GM12878 (cell line): ENCODE measurements around the gene ANKRD11. TPM values are rescaled to one million over a fixed set of nuclear protein-coding genes. Genes with fewer than 3 reads are reported as not detected.
A peak's percentile ranks its signal among the peaks of the same experiment; 100 is the strongest.

Source experiments
- BHLHE40 ChIP-seq, 2 experiments: fragments of 450-650 bp in 1 of 2; IDR thresholded peaks; 2 replicates each; pipeline ENCODE4 v1.6.1; 2011 to 2017; ENCODE audit warnings: low read depth in 2 of 2, borderline replicate concordance in 1 of 2, improper control_type of control experiment in 1 of 2, low read length in 1 of 2, mild to moderate bottlenecking in 1 of 2
- BMI1 ChIP-seq: fragments of 450-650 bp; IDR thresholded peaks from 2 replicates; pipeline ENCODE4 v1.6.1; 2016; ENCODE audit warnings: mild to moderate bottlenecking, moderate library complexity, borderline replicate concordance
- BRCA1 ChIP-seq: IDR thresholded peaks from 2 replicates; pipeline ENCODE4 v1.6.1; 2011; ENCODE audit warnings: low read depth, low read length, improper control_type of control experiment
- CBX3 ChIP-seq: fragments of 200-600 bp; sonication (generic); IDR thresholded peaks from 2 replicates; pipeline ENCODE4 v1.6.1; 2016; ENCODE audit warnings: low read depth, borderline replicate concordance
- EED ChIP-seq: sonication (generic); IDR thresholded peaks from 2 replicates; pipeline ENCODE4 v1.6.1; 2016; ENCODE audit warnings: antibody characterized with exemption, low read depth
- FOXK2 ChIP-seq: fragments of 450-650 bp; IDR thresholded peaks from 2 replicates; pipeline ENCODE4 v1.6.1; 2017; ENCODE audit warnings: mild to moderate bottlenecking, moderate library complexity
- MYC ChIP-seq: IDR thresholded peaks from 2 replicates; pipeline ENCODE4 v1.6.1; 2011; ENCODE audit warnings: mild to moderate bottlenecking, low read length, moderate library complexity, inconsistent platforms; ENCODE audit not compliant: insufficient read depth, insufficient replicate concordance, insufficient read length, severe bottlenecking
- NFYA ChIP-seq: IDR thresholded peaks from 2 replicates; pipeline ENCODE4 v1.6.1; 2011; ENCODE audit warnings: low read depth, mild to moderate bottlenecking, low read length, improper control_type of control experiment, borderline replicate concordance
- NR2C1 ChIP-seq: fragments of 450-650 bp; IDR thresholded peaks from 2 replicates; pipeline ENCODE4 v1.6.1; 2017; ENCODE audit warnings: antibody characterized with exemption, mild to moderate bottlenecking, moderate library complexity
- RCOR1 ChIP-seq: conservative IDR thresholded peaks from 2 replicates; pipeline ENCODE4 v1.6.1; 2012; ENCODE audit warnings: low read depth, low read length, improper control_type of control experiment
- SP1 ChIP-seq: IDR thresholded peaks from one replicate; pipeline ENCODE4 v1.6.1; 2011; ENCODE audit warnings: low read depth, low read length
- STAT3 ChIP-seq: IDR thresholded peaks from 2 replicates; pipeline ENCODE4 v1.6.1; 2011; ENCODE audit warnings: low read depth, low read length, improper control_type of control experiment
- TBL1XR1 ChIP-seq: IDR thresholded peaks from 2 replicates; pipeline ENCODE4 v1.6.1; 2012; ENCODE audit warnings: low read depth, low read length, improper control_type of control experiment
- TCF3 ChIP-seq: IDR thresholded peaks from 2 replicates; pipeline ENCODE4 v1.6.1; 2012; ENCODE audit warnings: low read depth, mild to moderate bottlenecking, low read length, borderline replicate concordance; ENCODE audit not compliant: insufficient read depth
- TCF7 ChIP-seq: IDR thresholded peaks from 2 replicates; pipeline ENCODE4 v1.6.1; 2014; ENCODE audit warnings: antibody characterized with exemption, borderline replicate concordance
- YY1 ChIP-seq: IDR thresholded peaks from 2 replicates; pipeline ENCODE4 v1.6.1; 2011; ENCODE audit warnings: low read depth, mild to moderate bottlenecking, low read length
- ZNF274 ChIP-seq: IDR thresholded peaks from one replicate; pipeline ENCODE4 v1.8.0; 2011; ENCODE audit not compliant: insufficient read length, insufficient read depth
- polyA plus RNA-seq, 11 experiments: library from polyadenylated mRNA; depleted of rRNA in 4 of 11; unstranded in 6 of 11; stranded (reverse) in 5 of 11; fragments of >200 nt; fragmentation: Nextera tagmentation in 4 of 11; fragmentation: Illumina TruSeq in 1 of 11; extraction: Ambion mirVana in 4 of 11; extraction: Trizol in 1 of 11; gene quantifications; 1 replicate in 1 of 11; 2 replicates in 10 of 11; pipeline versions ENCODE4 v1.2.1 to v1.2.3, GENCODE V29; 2011 to 2016; ENCODE audit warnings: inconsistent platforms in 2 of 11, missing spikeins in 2 of 11, low read depth in 1 of 11
- total RNA-seq, 4 experiments: library from RNA; depleted of rRNA in 3 of 4; stranded (reverse); fragments of >200 nt in 3 of 4; fragmentation: Illumina TruSeq in 1 of 4; extraction: Trizol in 1 of 4; gene quantifications; 2 replicates each; pipeline versions ENCODE4 v1.2.1 to v1.2.3, GENCODE V29; 2013 to 2021
- TF ChIP-seq, protein P1 (sequence below): fragments of 450-650 bp; conservative IDR thresholded peaks from 2 replicates; pipeline ENCODE4 v1.6.1; 2017; ENCODE audit warnings: mild to moderate bottlenecking, moderate library complexity
- TF ChIP-seq, protein P2 (sequence below): fragments of 450-650 bp; formaldehyde crosslinking; IDR thresholded peaks from 2 replicates; pipeline ENCODE4 v1.4.0; 2020; ENCODE audit warnings: mild to moderate bottlenecking, moderate library complexity
- TF ChIP-seq, protein P3 (sequence below): fragments of 450-650 bp; IDR thresholded peaks from 2 replicates; pipeline ENCODE4 v1.6.1; 2017; ENCODE audit warnings: mild to moderate bottlenecking, moderate library complexity

Gene ANKRD11
- total and polyA plus RNA-seq, 10 of the 15 experiments (the other 5 are each of a cell fraction or from before 2014, with no cell fraction given) = 5.1 to 103 (median 27.4) TPM

- TF ChIP-seq, protein P1, sequence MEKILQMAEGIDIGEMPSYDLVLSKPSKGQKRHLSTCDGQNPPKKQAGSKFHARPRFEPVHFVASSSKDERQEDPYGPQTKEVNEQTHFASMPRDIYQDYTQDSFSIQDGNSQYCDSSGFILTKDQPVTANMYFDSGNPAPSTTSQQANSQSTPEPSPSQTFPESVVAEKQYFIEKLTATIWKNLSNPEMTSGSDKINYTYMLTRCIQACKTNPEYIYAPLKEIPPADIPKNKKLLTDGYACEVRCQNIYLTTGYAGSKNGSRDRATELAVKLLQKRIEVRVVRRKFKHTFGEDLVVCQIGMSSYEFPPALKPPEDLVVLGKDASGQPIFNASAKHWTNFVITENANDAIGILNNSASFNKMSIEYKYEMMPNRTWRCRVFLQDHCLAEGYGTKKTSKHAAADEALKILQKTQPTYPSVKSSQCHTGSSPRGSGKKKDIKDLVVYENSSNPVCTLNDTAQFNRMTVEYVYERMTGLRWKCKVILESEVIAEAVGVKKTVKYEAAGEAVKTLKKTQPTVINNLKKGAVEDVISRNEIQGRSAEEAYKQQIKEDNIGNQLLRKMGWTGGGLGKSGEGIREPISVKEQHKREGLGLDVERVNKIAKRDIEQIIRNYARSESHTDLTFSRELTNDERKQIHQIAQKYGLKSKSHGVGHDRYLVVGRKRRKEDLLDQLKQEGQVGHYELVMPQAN = peak; percentile 94
- TF ChIP-seq, protein P2, sequence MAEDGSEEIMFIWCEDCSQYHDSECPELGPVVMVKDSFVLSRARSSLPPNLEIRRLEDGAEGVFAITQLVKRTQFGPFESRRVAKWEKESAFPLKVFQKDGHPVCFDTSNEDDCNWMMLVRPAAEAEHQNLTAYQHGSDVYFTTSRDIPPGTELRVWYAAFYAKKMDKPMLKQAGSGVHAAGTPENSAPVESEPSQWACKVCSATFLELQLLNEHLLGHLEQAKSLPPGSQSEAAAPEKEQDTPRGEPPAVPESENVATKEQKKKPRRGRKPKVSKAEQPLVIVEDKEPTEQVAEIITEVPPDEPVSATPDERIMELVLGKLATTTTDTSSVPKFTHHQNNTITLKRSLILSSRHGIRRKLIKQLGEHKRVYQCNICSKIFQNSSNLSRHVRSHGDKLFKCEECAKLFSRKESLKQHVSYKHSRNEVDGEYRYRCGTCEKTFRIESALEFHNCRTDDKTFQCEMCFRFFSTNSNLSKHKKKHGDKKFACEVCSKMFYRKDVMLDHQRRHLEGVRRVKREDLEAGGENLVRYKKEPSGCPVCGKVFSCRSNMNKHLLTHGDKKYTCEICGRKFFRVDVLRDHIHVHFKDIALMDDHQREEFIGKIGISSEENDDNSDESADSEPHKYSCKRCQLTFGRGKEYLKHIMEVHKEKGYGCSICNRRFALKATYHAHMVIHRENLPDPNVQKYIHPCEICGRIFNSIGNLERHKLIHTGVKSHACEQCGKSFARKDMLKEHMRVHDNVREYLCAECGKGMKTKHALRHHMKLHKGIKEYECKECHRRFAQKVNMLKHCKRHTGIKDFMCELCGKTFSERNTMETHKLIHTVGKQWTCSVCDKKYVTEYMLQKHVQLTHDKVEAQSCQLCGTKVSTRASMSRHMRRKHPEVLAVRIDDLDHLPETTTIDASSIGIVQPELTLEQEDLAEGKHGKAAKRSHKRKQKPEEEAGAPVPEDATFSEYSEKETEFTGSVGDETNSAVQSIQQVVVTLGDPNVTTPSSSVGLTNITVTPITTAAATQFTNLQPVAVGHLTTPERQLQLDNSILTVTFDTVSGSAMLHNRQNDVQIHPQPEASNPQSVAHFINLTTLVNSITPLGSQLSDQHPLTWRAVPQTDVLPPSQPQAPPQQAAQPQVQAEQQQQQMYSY = no peak
- TF ChIP-seq ZNF274 (no peak), NFYA (peak; percentile 56; the same call in 1 of the 2 replicates), CBX3 (no peak), EED (no peak), YY1 (peak; percentile 69), STAT3 (no peak), TCF7 (no peak), BRCA1 (0 out of 2 replicates have a peak, but pooled peaks have one; percentile 8), BMI1 (no peak), TCF3 (0 out of 2 replicates have a peak, but pooled peaks have one; percentile 59), BHLHE40 (IDR thresholded peaks at IDR 0.05; ENCODE audit: borderline replicate concordance in 1 of 2, low read depth in 2 of 2, low read length in 1 of 2) (peak; percentile 68 to 87; a peak in 3 of 4 replicates), MYC (no peak), RCOR1 (no peak), SP1 (peak; percentile 99), FOXK2 (peak; percentile 65; the same call in 1 of the 2 replicates), NR2C1 (peak; percentile 21; the same call in 1 of the 2 replicates), TBL1XR1 (peak; percentile 64; the same call in 1 of the 2 replicates)
- TF ChIP-seq, protein P3, sequence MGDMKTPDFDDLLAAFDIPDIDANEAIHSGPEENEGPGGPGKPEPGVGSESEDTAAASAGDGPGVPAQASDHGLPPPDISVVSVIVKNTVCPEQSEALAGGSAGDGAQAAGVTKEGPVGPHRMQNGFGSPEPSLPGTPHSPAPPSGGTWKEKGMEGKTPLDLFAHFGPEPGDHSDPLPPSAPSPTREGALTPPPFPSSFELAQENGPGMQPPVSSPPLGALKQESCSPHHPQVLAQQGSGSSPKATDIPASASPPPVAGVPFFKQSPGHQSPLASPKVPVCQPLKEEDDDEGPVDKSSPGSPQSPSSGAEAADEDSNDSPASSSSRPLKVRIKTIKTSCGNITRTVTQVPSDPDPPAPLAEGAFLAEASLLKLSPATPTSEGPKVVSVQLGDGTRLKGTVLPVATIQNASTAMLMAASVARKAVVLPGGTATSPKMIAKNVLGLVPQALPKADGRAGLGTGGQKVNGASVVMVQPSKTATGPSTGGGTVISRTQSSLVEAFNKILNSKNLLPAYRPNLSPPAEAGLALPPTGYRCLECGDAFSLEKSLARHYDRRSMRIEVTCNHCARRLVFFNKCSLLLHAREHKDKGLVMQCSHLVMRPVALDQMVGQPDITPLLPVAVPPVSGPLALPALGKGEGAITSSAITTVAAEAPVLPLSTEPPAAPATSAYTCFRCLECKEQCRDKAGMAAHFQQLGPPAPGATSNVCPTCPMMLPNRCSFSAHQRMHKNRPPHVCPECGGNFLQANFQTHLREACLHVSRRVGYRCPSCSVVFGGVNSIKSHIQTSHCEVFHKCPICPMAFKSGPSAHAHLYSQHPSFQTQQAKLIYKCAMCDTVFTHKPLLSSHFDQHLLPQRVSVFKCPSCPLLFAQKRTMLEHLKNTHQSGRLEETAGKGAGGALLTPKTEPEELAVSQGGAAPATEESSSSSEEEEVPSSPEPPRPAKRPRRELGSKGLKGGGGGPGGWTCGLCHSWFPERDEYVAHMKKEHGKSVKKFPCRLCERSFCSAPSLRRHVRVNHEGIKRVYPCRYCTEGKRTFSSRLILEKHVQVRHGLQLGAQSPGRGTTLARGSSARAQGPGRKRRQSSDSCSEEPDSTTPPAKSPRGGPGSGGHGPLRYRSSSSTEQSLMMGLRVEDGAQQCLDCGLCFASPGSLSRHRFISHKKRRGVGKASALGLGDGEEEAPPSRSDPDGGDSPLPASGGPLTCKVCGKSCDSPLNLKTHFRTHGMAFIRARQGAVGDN = no peak
These were observed at the start of gene ANKRD11 (continued) for GRCh38 chr16:89490439-89491237.
